HG03460 (cell line): ENCODE results near the gene AMZ1.
"Not testable (repeated sequence)": the region's sequence is repeated elsewhere in the genome, so short reads cannot be mapped to it uniquely, and the experiment has no call there.

Experiments
- ATAC-seq: cut with Tn5 transposase; IDR thresholded peaks from one replicate; pipeline ENCODE4 v1.9.1; 2021; ENCODE audit not compliant: unreplicated experiment

Gene AMZ1

GRCh38 chr7:2724453-2725177 lies 36.6 kb downstream of the AMZ1 start:
- ATAC-seq, result no peak

GRCh38 chr7:2725178-2726105 lies 37.4 kb downstream of the AMZ1 start:
- ATAC-seq, result no peak

DNA sequence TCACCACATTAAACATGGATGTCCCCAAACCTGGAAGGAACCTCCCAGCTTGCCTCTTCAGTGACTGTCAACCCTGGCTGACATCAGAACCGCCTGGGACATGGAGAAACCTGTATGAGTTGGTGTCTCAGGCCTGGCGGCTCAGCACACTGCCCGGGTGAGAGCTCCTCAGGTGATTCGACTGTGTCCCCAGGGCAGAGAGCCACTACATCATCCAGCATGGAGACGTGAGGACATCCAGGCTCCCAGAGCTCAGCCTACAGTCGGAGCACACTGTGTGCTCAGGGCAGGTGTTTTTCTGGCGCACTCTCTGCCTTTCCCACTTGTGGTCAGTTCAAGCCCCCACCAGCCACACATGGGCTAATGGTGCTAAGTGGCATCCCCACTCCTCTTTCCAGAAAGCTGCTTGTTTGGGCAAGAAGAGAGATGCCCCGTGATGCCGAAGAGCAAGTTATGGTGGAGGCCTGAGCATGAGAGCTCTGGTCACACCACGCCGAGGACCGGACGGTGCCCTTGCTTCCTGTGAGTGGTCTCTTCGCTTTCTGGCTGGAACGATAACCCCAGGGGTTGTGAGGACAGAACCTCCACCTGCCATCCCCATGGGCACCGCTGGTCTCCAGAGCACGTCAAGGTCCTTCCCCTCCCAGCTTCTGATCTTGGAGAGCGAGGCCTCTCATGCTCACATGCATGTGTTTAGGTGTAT lies 38.5 kb downstream of the AMZ1 start:
- no peak for ATAC-seq

DNA sequence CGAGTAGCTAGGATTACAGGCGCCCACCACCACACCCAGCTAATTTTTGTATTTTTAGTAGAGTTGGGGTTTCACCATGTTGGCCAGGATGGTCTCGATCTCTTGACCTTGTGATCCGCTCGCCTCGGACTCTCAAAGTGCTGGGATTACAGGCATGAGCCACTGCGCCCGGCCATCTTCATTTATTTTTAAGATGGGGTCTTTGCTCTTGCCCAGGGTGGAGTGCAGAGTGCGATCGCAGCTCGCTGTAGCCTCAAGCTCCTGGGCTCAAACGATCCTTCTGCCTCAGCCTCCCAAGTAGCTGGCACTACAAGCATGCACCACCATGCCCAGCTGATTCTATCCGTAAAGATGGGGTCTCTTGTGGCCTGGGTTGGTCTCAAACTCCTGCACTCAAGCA lies 39.2 kb downstream of the AMZ1 start:
- ATAC-seq, result not testable (repeated sequence)

DNA sequence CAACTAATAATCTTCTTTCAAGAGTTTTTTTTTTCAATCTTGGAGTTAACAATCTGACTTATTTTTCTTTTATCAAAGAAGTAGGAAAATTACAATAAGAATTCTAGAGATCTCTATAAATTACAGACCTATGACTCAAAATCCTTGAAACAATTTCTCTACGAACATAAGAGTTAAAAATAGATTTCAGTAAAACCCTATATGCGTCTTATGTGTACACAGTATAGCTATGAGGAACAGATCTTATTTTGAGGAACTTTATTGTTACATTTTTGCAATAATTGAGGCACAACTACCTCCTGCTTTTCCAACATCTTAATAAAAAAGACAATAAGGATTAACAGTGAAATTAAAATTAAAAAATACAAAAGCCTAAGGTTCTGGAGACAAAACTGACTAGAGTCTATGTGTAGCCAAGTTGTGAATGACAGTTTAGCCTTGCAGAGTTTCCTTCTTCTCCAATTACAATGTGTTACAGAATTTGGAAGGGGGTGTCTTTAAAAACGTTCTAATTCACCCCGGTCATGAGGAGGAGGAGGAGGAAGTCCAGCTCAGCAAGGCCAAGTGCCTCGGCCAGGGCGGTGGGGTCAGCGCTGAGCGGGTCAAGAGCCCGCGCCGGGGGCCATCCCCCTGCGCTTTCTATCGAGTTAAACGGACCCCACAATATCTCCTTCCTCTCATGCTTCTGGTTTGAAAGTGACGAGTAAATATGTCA lies 40.5 kb downstream of the AMZ1 start:
- no peak for ATAC-seq

GRCh38 chr7:2729031-2729892 lies 41.3 kb downstream of the AMZ1 start:
- no peak for ATAC-seq

DNA sequence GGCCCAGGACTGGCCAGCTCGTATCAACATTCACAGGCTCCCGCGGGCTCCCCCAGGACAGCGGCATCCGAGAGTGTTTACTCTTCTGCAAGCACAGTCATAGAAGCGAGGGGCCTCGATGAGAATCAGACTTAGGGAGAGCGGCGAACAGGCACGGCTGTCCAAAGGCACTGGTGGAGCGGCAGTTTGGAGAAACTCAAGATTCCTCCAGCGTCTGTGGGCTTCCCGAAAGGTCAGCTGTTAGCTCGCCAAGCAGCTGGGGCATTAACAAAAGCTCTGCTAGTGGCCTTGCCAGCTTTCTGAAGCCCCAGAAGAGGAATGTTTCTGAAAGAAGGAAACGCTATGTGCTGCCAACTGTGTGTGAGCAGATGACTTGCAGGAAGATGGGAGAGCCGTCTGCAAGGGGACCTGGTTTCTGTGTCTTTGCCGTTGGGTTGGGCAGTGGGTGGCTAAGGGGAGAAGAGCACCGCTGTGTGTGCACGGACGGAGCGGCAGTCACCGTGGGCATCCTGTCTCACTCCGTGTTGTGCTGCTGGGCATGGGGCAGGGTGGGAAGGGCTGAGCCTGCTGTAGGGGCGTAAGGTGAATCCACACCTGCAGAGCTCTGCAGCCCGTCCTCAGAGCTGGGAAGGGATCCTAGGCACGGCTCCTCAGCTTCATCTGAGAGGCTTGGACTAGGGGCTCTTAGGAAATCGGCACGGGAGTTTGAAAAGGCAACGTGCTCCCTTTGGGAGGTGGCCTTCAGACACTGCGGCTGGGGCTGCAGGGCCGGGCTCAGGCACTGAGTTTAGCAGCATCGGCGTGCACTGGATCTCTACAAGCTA lies 42.1 kb downstream of the AMZ1 start:
- no peak for ATAC-seq

DNA sequence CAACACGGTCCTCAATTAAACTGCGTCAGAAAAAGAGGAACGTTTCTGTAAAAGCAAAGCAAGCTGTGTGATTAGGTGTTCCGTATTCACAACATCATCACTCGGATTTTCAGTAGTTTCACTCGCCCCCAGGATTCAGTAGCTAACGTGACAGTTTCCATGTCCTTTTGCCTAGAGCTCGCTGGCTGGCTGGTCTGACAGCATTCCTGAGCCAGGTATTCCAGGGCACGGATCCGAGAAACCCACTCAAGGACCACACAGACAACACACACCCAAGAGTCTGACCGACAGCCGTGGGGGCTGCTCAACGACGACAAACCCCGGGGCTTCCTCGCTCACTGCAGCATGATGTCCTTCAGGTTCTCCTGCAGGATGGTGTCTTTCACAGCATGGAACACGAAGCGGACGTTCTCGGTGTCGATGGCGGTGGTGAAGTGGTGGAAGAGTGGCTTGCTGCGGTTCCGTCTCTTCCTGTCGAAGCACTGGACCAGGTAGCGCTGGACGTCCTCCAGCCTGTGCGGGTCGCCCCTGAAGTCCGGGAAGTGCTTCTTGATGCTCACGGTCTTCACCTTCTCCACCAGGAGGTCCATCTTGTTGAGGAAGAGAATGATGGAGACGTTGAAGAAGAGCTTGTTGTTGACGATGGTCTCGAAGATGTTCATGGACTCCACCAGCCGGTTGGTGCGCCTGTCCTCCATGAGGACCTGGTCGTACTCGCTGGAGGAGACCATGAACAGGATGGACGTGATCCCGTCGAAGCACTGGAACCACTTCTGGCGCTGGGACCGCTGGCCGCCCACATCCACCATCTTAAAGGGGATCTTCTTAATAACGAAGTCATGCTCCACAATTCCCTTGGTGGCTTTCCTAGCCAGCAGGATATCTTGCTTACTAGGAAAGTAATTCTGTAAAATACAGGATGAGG lies 43.1 kb downstream of the AMZ1 start:
- no peak for ATAC-seq

DNA sequence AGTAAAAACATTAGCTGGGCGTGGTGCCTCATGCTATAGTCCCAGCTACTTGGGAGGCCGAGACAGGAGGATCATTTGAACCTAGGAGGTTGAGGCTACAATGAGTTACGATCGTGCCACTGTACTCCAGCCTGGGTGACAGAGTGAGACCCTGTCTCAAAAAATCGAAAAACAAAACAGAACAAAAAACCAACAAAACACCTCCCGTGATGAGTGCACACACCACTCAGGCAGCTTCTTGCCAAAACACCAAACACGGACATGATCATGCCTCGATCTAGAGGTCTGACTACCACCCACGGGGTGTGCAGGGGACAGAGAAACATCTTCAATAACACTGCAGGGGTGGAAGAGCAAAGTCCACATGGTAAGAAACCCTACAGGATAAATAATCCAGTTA lies 44.4 kb downstream of the AMZ1 start:
- ATAC-seq, result no peak

- no peak for ATAC-seq
Measured at GRCh38 chr7:2732959-2733584, 45.1 kb downstream of the AMZ1 start.

- no peak for ATAC-seq
Measured at GRCh38 chr7:2734084-2734686, 46.2 kb downstream of the AMZ1 start.

DNA sequence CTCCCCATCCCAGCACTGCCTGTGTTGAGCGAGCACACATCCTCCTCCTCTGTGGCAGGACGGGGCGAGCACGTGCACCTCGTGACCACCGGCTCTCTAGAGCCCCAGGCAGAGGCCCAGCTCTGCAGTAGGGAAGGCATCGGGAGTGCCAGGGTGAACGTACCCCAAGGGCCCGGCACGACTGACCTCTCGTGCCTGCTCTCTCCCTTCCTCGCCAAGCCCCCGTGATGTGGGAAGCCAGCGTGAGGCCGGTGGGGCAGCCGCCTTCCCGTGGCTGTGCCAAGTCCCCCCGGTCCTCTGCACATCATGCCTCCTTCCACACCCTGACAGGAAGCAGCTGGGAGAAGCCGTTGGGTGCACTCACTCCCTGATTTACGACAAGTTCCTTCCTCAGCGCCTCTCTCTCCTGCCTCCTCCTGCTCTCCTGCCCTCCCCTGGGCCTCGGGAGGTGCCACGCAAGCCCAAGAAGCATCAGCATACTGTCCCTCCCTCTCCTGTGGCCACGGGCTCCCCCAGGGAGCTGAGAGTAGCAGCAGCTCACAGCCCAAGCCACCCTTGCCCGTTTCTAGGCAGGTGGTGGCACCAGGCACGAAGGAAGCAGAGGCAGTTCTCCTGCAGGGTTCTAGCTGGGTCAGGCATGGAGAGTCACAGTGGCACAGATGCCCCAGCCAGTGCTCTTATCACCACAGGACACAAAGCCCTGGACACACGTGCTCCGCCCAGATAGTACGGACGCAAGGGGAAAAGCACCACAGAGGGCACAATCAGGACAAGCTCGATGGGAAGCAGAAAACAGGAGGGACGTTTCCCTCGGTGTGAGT lies 47.0 kb downstream of the AMZ1 start:
- no peak for ATAC-seq

- ATAC-seq, result no peak
Measured at GRCh38 chr7:2735744-2736143, 47.7 kb downstream of the AMZ1 start.

- ATAC-seq, result no peak
Measured at GRCh38 chr7:2736411-2736914, 48.5 kb downstream of the AMZ1 start.

- not testable (repeated sequence) for ATAC-seq
Measured at GRCh38 chr7:2737005-2737743, 49.2 kb downstream of the AMZ1 start.
